Stimulated activated CD8-positive, alpha-beta memory T cell treated with anti-CD3 and anti-CD28 coated beads, Interleukin-15, amount 100 ng/mL, for 4 hours (primary cell): ENCODE data around the gene FHIT.

ENCODE experiments used
- DNase-seq, 2 donors: peaks; one replicate each; pipeline ENCODE4 v3.0.0-alpha.2; 2020; ENCODE audit warnings: low read depth in 2 of 2

The FHIT gene

GRCh38 chr3:60847791-60848190 is 403.5 kb downstream of the FHIT start:
- DNase-seq, result no peak

GRCh38 chr3:60844256-60844655 is 407.0 kb downstream of the FHIT start:
- no peak for DNase-seq

- no peak for DNase-seq
Measured at GRCh38 chr3:60841355-60841754, 409.9 kb downstream of the FHIT start.

GRCh38 chr3:60839246-60839645 is 412.0 kb downstream of the FHIT start:
- no peak for DNase-seq

GRCh38 chr3:60835796-60836195 is 415.5 kb downstream of the FHIT start:
- no peak for DNase-seq

GRCh38 chr3:60829058-60829457 is 422.2 kb downstream of the FHIT start:
- no peak for DNase-seq

- DNase-seq, result no peak
Measured at GRCh38 chr3:60827666-60828065, 423.6 kb downstream of the FHIT start.

GRCh38 chr3:60826511-60826910 is 424.7 kb downstream of the FHIT start:
- no peak for DNase-seq

- DNase-seq, result no peak
Measured at GRCh38 chr3:60812502-60812901, 438.8 kb downstream of the FHIT start.

- no peak for DNase-seq
Measured at GRCh38 chr3:60810881-60811280, 440.4 kb downstream of the FHIT start.

- DNase-seq, result no peak
Measured at GRCh38 chr3:60809857-60810610, 441.2 kb downstream of the FHIT start.

- no peak for DNase-seq
Measured at GRCh38 chr3:60803216-60804173, 447.8 kb downstream of the FHIT start.

GRCh38 chr3:60801307-60801706 is 449.9 kb downstream of the FHIT start:
- DNase-seq, result no peak

GRCh38 chr3:60798456-60798855 is 452.8 kb downstream of the FHIT start:
- no peak for DNase-seq

GRCh38 chr3:60792249-60792852 is 458.9 kb downstream of the FHIT start:
- DNase-seq, result no peak

- no peak for DNase-seq
Measured at GRCh38 chr3:60788185-60788584, 463.1 kb downstream of the FHIT start.

- DNase-seq, result no peak
Measured at GRCh38 chr3:60781935-60782334, 469.3 kb downstream of the FHIT start.

GRCh38 chr3:60779637-60780036 is 471.6 kb downstream of the FHIT start:
- no peak for DNase-seq

GRCh38 chr3:60775985-60776384 is 475.3 kb downstream of the FHIT start:
- no peak for DNase-seq

GRCh38 chr3:60774617-60775016 is 476.6 kb downstream of the FHIT start:
- no peak for DNase-seq

GRCh38 chr3:60772584-60772983 is 478.7 kb downstream of the FHIT start:
- DNase-seq, result no peak

GRCh38 chr3:60771766-60772165 is 479.5 kb downstream of the FHIT start:
- DNase-seq, result no peak
